ENCODE data around the gene EHHADH.

EHHADH gene

GRCh38 chr3:185188816-185189215 lies 65.0 kb downstream of the EHHADH start:
- DNase-seq: no peak

- DNase-seq: no peak
These were observed 66.5 kb downstream of the EHHADH start for GRCh38 chr3:185187391-185187790.

- peak; percentile 18 for DNase-seq
These were observed 77.0 kb downstream of the EHHADH start for GRCh38 chr3:185176750-185177359.

DNA sequence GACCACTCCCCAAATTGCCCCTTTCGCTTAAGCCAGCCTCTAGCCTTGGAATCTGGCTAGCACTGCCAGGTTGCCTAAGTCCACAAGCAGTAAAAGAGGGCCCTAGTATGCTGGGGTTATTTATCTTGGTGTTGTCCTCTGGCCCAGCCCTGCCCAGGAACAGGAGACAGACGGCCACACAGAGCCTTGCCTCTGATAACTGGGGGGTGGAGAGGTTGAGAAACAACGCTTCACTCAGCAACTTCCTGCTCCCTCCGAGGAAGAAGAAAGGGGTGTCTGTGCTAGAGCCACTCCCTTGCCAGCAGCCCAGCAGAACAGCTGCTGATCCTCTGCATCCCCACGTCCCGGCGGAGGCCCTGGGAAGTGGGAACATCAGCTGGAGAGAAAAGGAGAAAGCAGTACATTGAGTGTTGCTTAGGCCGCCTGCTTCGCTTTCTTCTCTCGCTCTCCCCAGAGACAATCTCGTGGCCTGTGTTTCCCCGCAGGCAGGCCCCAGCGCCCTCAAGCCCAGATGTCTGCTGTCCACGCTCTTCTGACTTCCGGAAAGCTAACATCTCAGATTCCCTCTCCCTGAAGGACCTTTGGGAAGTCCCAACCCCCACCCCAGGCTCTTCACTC lies 78.4 kb downstream of the EHHADH start:
- no peak for DNase-seq

- DNase-seq: no peak
These were observed 81.5 kb downstream of the EHHADH start for GRCh38 chr3:185172086-185173049.

DNA sequence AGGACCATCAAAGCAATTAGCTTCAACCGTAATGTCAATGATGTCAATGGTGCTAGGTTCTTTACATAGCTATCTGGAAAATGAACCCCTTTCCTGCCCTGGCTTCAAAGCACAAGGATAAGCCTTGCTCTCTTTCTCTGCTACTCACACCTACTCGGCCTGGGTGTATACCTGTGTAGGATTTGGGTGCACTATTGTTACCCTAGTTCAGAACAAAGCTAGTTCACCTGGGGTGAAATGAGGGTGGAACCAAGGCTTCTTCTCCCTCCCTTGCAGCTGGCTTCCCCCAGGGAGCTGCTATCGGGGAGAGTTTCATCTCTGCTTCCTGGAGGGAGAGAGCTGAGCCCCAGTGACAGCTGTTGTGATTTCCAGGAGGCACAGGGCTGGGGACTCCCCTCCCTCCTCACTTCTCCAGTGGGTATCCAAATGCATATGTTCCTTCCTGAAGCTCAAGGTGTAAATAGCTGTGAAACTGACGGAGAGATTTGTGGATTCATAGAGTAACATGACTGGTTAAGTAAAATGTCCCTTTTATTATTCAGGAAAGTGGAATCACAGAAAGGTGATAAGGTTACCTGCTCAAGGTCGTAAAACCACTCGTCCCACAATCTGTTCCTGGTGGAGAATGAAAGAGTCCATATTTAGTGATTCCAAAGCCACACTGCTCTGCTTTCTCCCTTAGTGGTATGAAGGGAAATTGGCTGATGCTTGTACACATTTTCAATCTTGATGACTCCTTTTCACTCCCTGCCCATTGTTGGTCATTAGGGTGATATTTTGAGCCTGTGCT lies 89.2 kb downstream of the EHHADH start:
- no peak for DNase-seq

- DNase-seq: no peak
These were observed 91.2 kb downstream of the EHHADH start for GRCh38 chr3:185162634-185163033.

DNA sequence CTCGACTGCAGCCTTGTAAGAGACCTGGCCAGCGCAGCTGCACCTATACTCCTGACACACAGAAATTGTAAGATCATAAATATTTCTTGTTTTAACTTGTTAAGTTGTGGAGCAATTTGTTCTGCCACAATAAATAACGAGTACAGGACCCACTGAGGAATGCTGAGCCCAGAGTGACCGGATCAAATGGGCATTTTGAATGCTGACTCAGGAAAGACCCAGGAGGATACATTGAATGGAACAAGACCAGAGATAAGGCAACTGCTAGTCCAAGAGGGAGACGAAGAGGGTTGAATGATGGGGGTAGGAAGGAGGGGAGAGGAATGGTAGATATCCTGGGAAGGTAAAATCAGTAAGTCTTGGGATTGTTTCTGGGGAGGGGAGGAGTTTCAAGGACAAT lies 92.1 kb downstream of the EHHADH start:
- DNase-seq: no peak

DNA sequence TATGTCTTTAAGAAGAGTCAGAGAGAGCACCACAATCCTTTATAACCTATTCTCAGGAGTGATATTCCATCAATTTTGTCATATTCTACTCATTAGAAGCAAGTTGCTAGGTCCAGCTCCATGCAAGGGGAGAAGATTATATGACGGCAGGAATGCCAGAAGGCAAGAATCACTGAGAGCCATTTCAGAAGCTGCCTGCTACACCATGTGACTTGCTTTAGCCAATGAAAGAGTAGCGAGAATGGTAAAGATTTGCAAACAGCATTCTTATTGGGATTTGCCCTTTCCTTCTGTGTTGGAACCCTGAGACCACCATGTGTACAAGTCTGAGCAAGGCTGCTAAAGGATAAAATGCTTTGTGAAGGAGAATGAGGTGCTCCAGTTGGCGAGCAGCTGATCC lies 96.5 kb downstream of the EHHADH start:
- DNase-seq: no peak

- no peak for DNase-seq
These were observed 98.2 kb downstream of the EHHADH start for GRCh38 chr3:185155678-185156077.

- no peak for DNase-seq
These were observed 99.8 kb downstream of the EHHADH start for GRCh38 chr3:185153861-185154629.

- DNase-seq: no peak
These were observed 100.6 kb downstream of the EHHADH start for GRCh38 chr3:185153171-185153771.

GRCh38 chr3:185152410-185153170 lies 101.3 kb downstream of the EHHADH start, which contains the start of gene C3orf70:
TSS of gene C3orf70 (minus strand) at chr3:185153060. CDS start at chr3:185152823, 237 bp downstream.
- peak; percentile 13 for DNase-seq

- no peak for DNase-seq
These were observed 101.9 kb downstream of the EHHADH start for GRCh38 chr3:185151964-185152409.

DNA sequence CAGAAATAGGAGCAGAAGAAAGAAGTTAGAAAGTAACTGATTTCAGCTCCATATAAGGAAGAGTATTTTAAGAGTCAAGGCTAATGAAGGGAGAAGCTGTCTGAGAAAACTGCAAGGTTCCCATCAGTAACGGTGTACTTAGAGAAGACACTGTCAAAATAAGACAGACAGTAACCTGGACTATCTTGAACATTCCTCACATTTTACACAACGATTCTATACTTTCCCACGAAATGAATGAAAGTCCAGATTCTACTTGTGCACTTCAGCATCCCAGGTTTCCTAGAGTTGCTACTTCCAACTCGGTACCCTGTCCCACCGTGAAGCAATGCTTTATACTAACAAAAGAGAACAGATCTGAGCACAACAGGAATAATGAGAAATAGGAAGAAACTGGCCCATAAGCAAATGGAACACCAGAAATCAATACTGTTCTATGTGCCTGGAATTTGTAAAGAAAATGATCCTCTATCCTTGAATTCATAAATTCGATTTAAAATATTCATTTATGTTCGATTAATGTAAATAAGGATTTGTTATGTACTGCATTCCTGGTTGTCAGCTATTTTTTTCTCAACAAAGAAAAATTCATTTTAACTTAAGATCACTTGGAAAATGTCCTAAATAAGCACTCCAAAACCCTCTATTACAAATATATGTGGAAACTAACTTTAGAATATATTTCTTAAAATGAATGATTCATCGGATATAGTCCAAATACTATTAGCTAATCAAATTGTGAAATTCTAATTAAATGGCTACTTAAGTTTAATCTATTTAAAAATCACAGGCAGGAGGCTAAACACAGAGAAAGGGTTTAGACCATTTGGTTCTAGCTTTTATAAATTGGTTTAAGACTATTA lies 102.5 kb downstream of the EHHADH start:
- DNase-seq: no peak

- no peak for DNase-seq
These were observed 103.3 kb downstream of the EHHADH start for GRCh38 chr3:185150561-185150960.

GRCh38 chr3:185149591-185149990 lies 104.3 kb downstream of the EHHADH start:
- DNase-seq: no peak

DNA sequence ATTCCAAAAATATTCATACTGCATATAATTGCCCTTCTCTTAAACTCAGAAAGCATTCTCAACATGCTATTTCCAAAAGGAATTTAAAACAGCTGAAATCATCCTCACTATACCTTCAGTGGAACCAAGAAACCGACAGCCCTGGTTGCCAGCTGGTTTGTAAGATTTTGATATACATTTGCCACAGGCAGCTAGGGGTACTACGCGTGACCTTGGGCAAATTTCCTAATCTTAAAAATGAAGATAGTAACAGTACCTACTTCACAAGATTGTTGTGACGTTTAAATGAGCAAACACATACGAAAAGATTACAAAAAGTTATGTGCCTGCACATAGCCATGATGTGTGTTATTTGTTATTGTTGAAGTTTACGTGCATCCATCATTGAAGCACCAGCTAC lies 108.3 kb downstream of the EHHADH start:
- no peak for DNase-seq

- DNase-seq: no peak
These were observed 109.1 kb downstream of the EHHADH start for GRCh38 chr3:185144784-185145183.

Measured in activated CD4-positive, alpha-beta T cell treated with anti-CD3 and anti-CD28 coated beads, Interleukin-2, amount 50 U/mL, for 16 hours (primary cell).